Endothelial cell of umbilical vein (primary cell): ENCODE measurements around the gene SLC25A34. TPM values are rescaled to one million over a fixed set of nuclear protein-coding genes. Genes with fewer than 3 reads are reported as not detected.

Source experiments
- BruUV-seq: library from RNA; stranded (reverse); fragments of 400-500 nt; replicated peaks from 2 replicates; lab custom pipeline; 2021; lab: Mats Ljungman, UMichigan
- CTCF ChIA-PET: fragments of 300-600, 350-600 bp; sonication (Branson Sonifier 250); formaldehyde crosslinking; loops from one replicate; lab custom pipeline; 2021; ENCODE audit warnings: antibody characterized with exemption, inconsistent platforms; lab: Charles Lee
- POLR2A ChIA-PET: fragments of 300-600, 350-600 bp; sonication (Branson Sonifier 250); formaldehyde crosslinking; loops from one replicate; lab custom pipeline; 2021; ENCODE audit warnings: antibody characterized with exemption, inconsistent platforms; lab: Charles Lee
- DNase-seq: peaks from one replicate; pipeline ENCODE4 v3.0.0-alpha.2; 2011; ENCODE audit warnings: low read depth, low spot score
- FAIRE-seq: peaks from 2 replicates; lab custom pipeline; 2011; peaks lifted over from hg19 to GRCh38; lab: Jason Lieb, UNC
- H2AFZ ChIP-seq: 2 replicates; pipeline ENCODE4 v1.6.0; 2012; ENCODE audit warnings: low read depth, low read length, control low read depth, inconsistent platforms
- H3K27ac ChIP-seq: 2 replicates; pipeline ENCODE4 v1.5.1; 2011; ENCODE audit warnings: low read depth, mild to moderate bottlenecking, control low read depth, low read length, moderate library complexity; ENCODE audit not compliant: insufficient read depth
- H3K27me3 ChIP-seq, 2 experiments: 2 replicates each; pipeline versions ENCODE4 v1.6.0 to v1.6.1; 2011; ENCODE audit warnings: low read length in 2 of 2, mixed read lengths in 1 of 2; ENCODE audit not compliant: control insufficient read depth in 2 of 2, insufficient read depth in 2 of 2
- H3K36me3 ChIP-seq, 2 experiments: 2 replicates in 1 of 2; 3 replicates in 1 of 2; pipeline ENCODE4 v1.5.1; 2011; ENCODE audit warnings: low read length in 2 of 2, mild to moderate bottlenecking in 1 of 2, moderate library complexity in 1 of 2; ENCODE audit not compliant: control insufficient read depth in 2 of 2, insufficient read depth in 2 of 2; ENCODE audit errors: extremely low read depth in 1 of 2
- H3K4me1 ChIP-seq: 3 replicates; pipeline ENCODE4 v1.5.1; 2011; ENCODE audit warnings: mild to moderate bottlenecking, low read length; ENCODE audit not compliant: control insufficient read depth, insufficient read depth; ENCODE audit errors: extremely low read depth
- H3K4me2 ChIP-seq: 2 replicates; pipeline ENCODE4 v1.6.1; 2011; ENCODE audit warnings: low read length, control low read depth, mixed read lengths; ENCODE audit not compliant: insufficient read depth
- H3K4me3 ChIP-seq, 3 experiments: fragments of 200-600 bp in 1 of 3; sonication (generic), shearing (Covaris generic) in 1 of 3; replicated peaks in 1 of 3; 2 replicates each; pipeline ENCODE4 v1.5.1; 2011 to 2016; ENCODE audit warnings: control low read depth in 3 of 3, low read length in 3 of 3, mild to moderate bottlenecking in 2 of 3, inconsistent platforms in 1 of 3, low read depth in 1 of 3, moderate library complexity in 1 of 3; ENCODE audit not compliant: insufficient read depth in 1 of 3
- H3K79me2 ChIP-seq: 2 replicates; pipeline ENCODE4 v1.6.0; 2012; ENCODE audit warnings: low read length, inconsistent platforms; ENCODE audit not compliant: control insufficient read depth, insufficient read depth
- H3K9ac ChIP-seq: replicated peaks from 2 replicates; pipeline ENCODE3; 2011; ENCODE audit warnings: low read length, control low read depth; ENCODE audit not compliant: insufficient read depth; ENCODE audit errors: extremely low read depth
- H3K9me1 ChIP-seq: replicated peaks from 3 replicates; pipeline ENCODE4 v1.6.0; 2011; ENCODE audit warnings: mild to moderate bottlenecking, low read length; ENCODE audit not compliant: control insufficient read depth, insufficient read depth; ENCODE audit errors: extremely low read depth
- H3K9me3 ChIP-seq: replicated peaks from 2 replicates; pipeline ENCODE4 v1.5.1; 2012; ENCODE audit warnings: low read length, inconsistent platforms; ENCODE audit not compliant: control insufficient read depth, insufficient read depth
- H4K20me1 ChIP-seq: replicated peaks from 2 replicates; pipeline ENCODE3; 2011; ENCODE audit warnings: mild to moderate bottlenecking, low read length; ENCODE audit not compliant: control insufficient read depth, insufficient read depth; ENCODE audit errors: extremely low read depth
- CTCF ChIP-seq, 2 donors: IDR thresholded peaks; 1 replicate in 1 of 2; 2 replicates in 1 of 2; pipeline ENCODE4 v1.5.1; 2011; ENCODE audit warnings: low read length in 2 of 2, mild to moderate bottlenecking in 2 of 2, moderate library complexity in 2 of 2, control low read depth in 1 of 2, inconsistent platforms in 1 of 2, low read depth in 1 of 2; ENCODE audit not compliant: insufficient read depth in 1 of 2; ENCODE audit errors: extremely low read depth in 1 of 2
- EZH2 ChIP-seq: IDR thresholded peaks from 2 replicates; pipeline ENCODE4 v1.6.1; 2012; ENCODE audit warnings: borderline replicate concordance, low read depth, mild to moderate bottlenecking, moderate library complexity, low read length, inconsistent platforms; ENCODE audit not compliant: severe bottlenecking
- FOS ChIP-seq: IDR thresholded peaks from 2 replicates; pipeline ENCODE4 v1.6.1; 2011; ENCODE audit warnings: mild to moderate bottlenecking, low read length, moderate library complexity, borderline replicate concordance; ENCODE audit not compliant: insufficient read depth
- GATA2 ChIP-seq: IDR thresholded peaks from 2 replicates; pipeline ENCODE4 v1.7.0; 2011; ENCODE audit warnings: low read depth, mild to moderate bottlenecking, moderate library complexity, mixed read lengths, low read length; ENCODE audit not compliant: insufficient read length, insufficient read depth
- JUN ChIP-seq: IDR thresholded peaks from 2 replicates; pipeline ENCODE4 v1.6.1; 2011; ENCODE audit warnings: borderline replicate concordance, low read depth; ENCODE audit not compliant: insufficient read length, insufficient read depth
- MAX ChIP-seq: IDR thresholded peaks from 2 replicates; pipeline ENCODE4 v1.6.1; 2011; ENCODE audit not compliant: insufficient read depth, insufficient read length
- MYC ChIP-seq: IDR thresholded peaks from one replicate; pipeline ENCODE4 v1.6.1; 2011; ENCODE audit warnings: mild to moderate bottlenecking, low read depth, low read length
- POLR2A ChIP-seq: IDR thresholded peaks from 2 replicates; pipeline ENCODE4 v1.6.1; 2012; ENCODE audit warnings: low read depth, mild to moderate bottlenecking, control low read depth, low read length
- POLR2AphosphoS5 ChIP-seq: IDR thresholded peaks from 2 replicates; pipeline ENCODE4 v1.6.1; 2012; ENCODE audit warnings: low read depth, mild to moderate bottlenecking, control low read depth, low read length, moderate library complexity; ENCODE audit not compliant: insufficient read depth
- dilution Hi-C: fragments of 300-500 bp; cut with MboI; formaldehyde crosslinking; loops from one replicate; pipeline ENCODE4 v1.15.0; 2019; ENCODE audit warnings: low sequenced_read_pairs; ENCODE audit not compliant: extremely low pct_ligation_motif_present
- intact Hi-C: fragments of 100-400 bp; cut with micrococcal nuclease; formaldehyde crosslinking; loops from one replicate; pipeline ENCODE4 v1.10.0; 2022
- polyA plus RNA-seq, 4 experiments: library from polyadenylated mRNA; depleted of rRNA in 3 of 4; stranded (reverse) in 3 of 4; unstranded in 1 of 4; fragments of >200 nt; gene quantifications; 2 replicates each; pipeline versions ENCODE4 v1.2.1 to v1.2.3, GENCODE V29; 2011 to 2012; ENCODE audit warnings: missing spikeins in 1 of 4
- total RNA-seq: library from RNA; stranded (reverse); gene quantifications from 2 replicates; pipeline ENCODE4 v1.2.3, GENCODE V29; 2021

The SLC25A34 gene
- total and polyA plus RNA-seq, 2 donors (not counting 3 experiments of a cell fraction or from before 2014, with no cell fraction given): 0.90 to 1.1 TPM

GRCh38 chr1:15717418-15718125 is 18.5 kb upstream of the SLC25A34 start:
- H3K36me3 ChIP-seq: peaks cover 7 to 31% of the 10 kb centered on the region in 2 experiments
- BruUV-seq: no TSS peak
- H3K9me1 ChIP-seq: no peaks in the 10 kb centered on the region
- intact Hi-C loops (no loop called here), dilution Hi-C loops (no loop called here)
- H3K4me1 ChIP-seq: no peaks in the 10 kb centered on the region
- H2AFZ ChIP-seq: no peak overlapping the region
- ChIA-PET CTCF (interaction anchor here (0.5 to 0.7 kb wide), 2 partner anchors 24 to 85 kb away, joined by 3 read pairs; no protein-coding TSS in a partner anchor), POLR2A (no interaction called here)
- DNase-seq (peak; percentile 46), FAIRE-seq (no peak)
- H3K9me3 ChIP-seq: no peaks in the 10 kb centered on the region
- no peak overlapping the region for H3K4me2 ChIP-seq
- no peaks in the 10 kb centered on the region for H3K79me2 ChIP-seq
- no peak overlapping the region for H3K9ac ChIP-seq
- no peak overlapping the region for H3K4me3 ChIP-seq
- TF ChIP-seq POLR2AphosphoS5 (no peak), MAX (no peak), FOS (no peak), EZH2 (no peak), CTCF (IDR thresholded peaks at IDR 0.05; ENCODE audit: extremely low read depth in 1 of 2, insufficient read depth in 1 of 2, low read depth in 1 of 2, low read length in 2 of 2) (no peak), POLR2A (no peak), MYC (no peak), GATA2 (no peak), JUN (no peak)
- H3K27me3 ChIP-seq: no peaks in the 10 kb centered on the region
- H3K27ac ChIP-seq: no peak overlapping the region
- peaks cover 2% of the 10 kb centered on the region for H4K20me1 ChIP-seq
